HepG2 (cell line): ENCODE measurements around the gene COX15. TPM values are rescaled to one million over a fixed set of nuclear protein-coding genes. Genes with fewer than 3 reads are reported as not detected.

ENCODE experiments used
- AGO2 ChIP-seq: fragments of 200-400 bp; formaldehyde crosslinking; optimal IDR thresholded peaks from 2 replicates; pipeline ENCODE3; 2017; ENCODE audit warnings: mild to moderate bottlenecking, low read depth, low read length, moderate library complexity
- CBX2 ChIP-seq, 2 experiments: fragments of 200-600 bp in 1 of 2; sonication (generic); formaldehyde crosslinking in 1 of 2; IDR thresholded peaks; 2 replicates each; pipeline versions ENCODE4 v1.7.0 to v1.8.1; 2018 to 2022; ENCODE audit warnings: low read depth in 2 of 2, low read length in 1 of 2, mild to moderate bottlenecking in 1 of 2, missing genetic modification reagents in 1 of 2
- CC2D1A ChIP-seq: sonication (generic); formaldehyde crosslinking; IDR thresholded peaks from 2 replicates; pipeline ENCODE4 v1.8.1; 2023; ENCODE audit warnings: mild to moderate bottlenecking, missing genetic modification reagents
- CENPX ChIP-seq: sonication (generic); formaldehyde crosslinking; IDR thresholded peaks from 2 replicates; pipeline ENCODE4 v1.9.0; 2021; ENCODE audit warnings: mild to moderate bottlenecking, missing genetic modification reagents, moderate library complexity
- ELF3 ChIP-seq: IDR thresholded peaks from 2 replicates; pipeline ENCODE4 v1.6.1; 2016; ENCODE audit warnings: missing genetic modification reagents, missing compliant biosample characterization
- HNRNPH1 ChIP-seq: fragments of 200-400 bp; formaldehyde crosslinking; optimal IDR thresholded peaks from 2 replicates; pipeline ENCODE3; 2017; ENCODE audit warnings: mild to moderate bottlenecking, low read depth, low read length
- HNRNPUL1 ChIP-seq: fragments of 200-400 bp; formaldehyde crosslinking; IDR thresholded peaks from 2 replicates; pipeline ENCODE4 v1.6.1; 2017; ENCODE audit warnings: low read depth, mild to moderate bottlenecking, low read length, moderate library complexity
- HOMEZ ChIP-seq: IDR thresholded peaks from 2 replicates; pipeline ENCODE4 v1.6.1; 2016; ENCODE audit warnings: low read depth
- HOXA7 ChIP-seq: sonication (generic); formaldehyde crosslinking; IDR thresholded peaks from 2 replicates; pipeline ENCODE4 v1.8.1; 2022; ENCODE audit warnings: mild to moderate bottlenecking, missing genetic modification reagents, moderate library complexity
- IRF2 ChIP-seq: IDR thresholded peaks from 2 replicates; pipeline ENCODE4 v1.6.1; 2018; ENCODE audit warnings: missing genetic modification reagents, missing compliant biosample characterization
- KMT2A ChIP-seq: sonication (generic); formaldehyde crosslinking; IDR thresholded peaks from 2 replicates; pipeline ENCODE4 v1.4.0; 2020; ENCODE audit warnings: missing genetic modification reagents
- MATR3 ChIP-seq: sonication (generic); formaldehyde crosslinking; IDR thresholded peaks from 2 replicates; pipeline ENCODE4 v1.4.0; 2020; ENCODE audit warnings: missing genetic modification reagents
- POLR2G ChIP-seq: fragments of 200-400 bp; formaldehyde crosslinking; IDR thresholded peaks from 2 replicates; pipeline ENCODE4 v1.6.1; 2018; ENCODE audit warnings: mild to moderate bottlenecking, low read depth, low read length, moderate library complexity
- WIZ ChIP-seq: sonication (generic); formaldehyde crosslinking; IDR thresholded peaks from 2 replicates; pipeline ENCODE4 v1.5.1; 2020; ENCODE audit warnings: mild to moderate bottlenecking, missing genetic modification reagents
- ZBTB34 ChIP-seq: sonication (generic); formaldehyde crosslinking; IDR thresholded peaks from 2 replicates; pipeline ENCODE4 v1.8.0; 2022; ENCODE audit warnings: mild to moderate bottlenecking, missing genetic modification reagents
- ZBTB46 ChIP-seq: sonication (generic); formaldehyde crosslinking; IDR thresholded peaks from 2 replicates; pipeline ENCODE4 v1.4.0; 2020; ENCODE audit warnings: mild to moderate bottlenecking, missing genetic modification reagents, borderline replicate concordance
- ZNF335 ChIP-seq: sonication (generic); formaldehyde crosslinking; IDR thresholded peaks from 2 replicates; pipeline ENCODE4 v1.4.0; 2020; ENCODE audit warnings: missing genetic modification reagents
- ZNF484 ChIP-seq: sonication (generic); formaldehyde crosslinking; IDR thresholded peaks from 2 replicates; pipeline ENCODE4 v1.5.1; 2020; ENCODE audit warnings: mild to moderate bottlenecking, low read depth, missing genetic modification reagents, borderline replicate concordance
- ZNF713 ChIP-seq: sonication (generic); formaldehyde crosslinking; IDR thresholded peaks from 2 replicates; pipeline ENCODE4 v1.4.0; 2020; ENCODE audit warnings: mild to moderate bottlenecking, missing genetic modification reagents
- polyA plus RNA-seq, 8 experiments: library from polyadenylated mRNA; depleted of rRNA in 3 of 8; stranded (reverse) in 7 of 8; unstranded in 1 of 8; fragments of >200 nt; fragmentation: Illumina TruSeq in 4 of 8; extraction: Trizol in 4 of 8; gene quantifications; 2 replicates each; pipeline versions ENCODE4 v1.2.1 to v1.2.3, GENCODE V29; 2011 to 2016; ENCODE audit warnings: low read depth in 4 of 8, missing spikeins in 1 of 8, mixed read lengths in 1 of 8; ENCODE audit not compliant: insufficient read depth in 1 of 8
- total RNA-seq, 5 experiments: library from RNA; depleted of rRNA; stranded (reverse); fragments of >200 nt; fragmentation: Illumina TruSeq; extraction: Trizol; gene quantifications; 2 replicates each; pipeline ENCODE4 v1.2.3, GENCODE V29; 2016; ENCODE audit warnings: low read depth in 1 of 5
- TF ChIP-seq, protein P1 (sequence below): sonication (generic); formaldehyde crosslinking; IDR thresholded peaks from 2 replicates; pipeline ENCODE4 v1.4.0; 2020; ENCODE audit warnings: missing genetic modification reagents, low read depth, mild to moderate bottlenecking, borderline replicate concordance
- TF ChIP-seq, protein P2 (sequence below): sonication (generic); formaldehyde crosslinking; IDR thresholded peaks from 2 replicates; pipeline ENCODE4 v1.4.0; 2020; ENCODE audit warnings: missing genetic modification reagents

Gene COX15
- total and polyA plus RNA-seq, 2 of the 13 experiments (the other 11 are each of a cell fraction or from before 2014, with no cell fraction given): 19.2 to 44.7 TPM

GRCh38 chr10:99732033-99732842, at the start of gene COX15, which contains the start of gene CUTC (continued):
- TF ChIP-seq ZBTB34 (peak; percentile 73; the same call in 1 of the 2 replicates), IRF2 (CRISPR knock-in tag) (peak; percentile 94), ZNF335 (CRISPR knock-in tag) (no peak), HNRNPH1 (no peak), CBX2 (IDR thresholded peaks at IDR 0.05; ENCODE audit: low read depth, low read length) (no peak), CBX2 (CRISPR knock-in tag; IDR thresholded peaks at IDR 0.05; ENCODE audit: low read depth) (no peak), ZNF484 (CRISPR knock-in tag) (no peak), CENPX (no peak), MATR3 (CRISPR knock-in tag) (no peak), HOMEZ (CRISPR knock-in tag) (no peak), ZBTB46 (CRISPR knock-in tag) (peak; percentile 76; the same call in 1 of the 2 replicates), KMT2A (CRISPR knock-in tag) (peak; percentile 76), WIZ (CRISPR knock-in tag) (peak; percentile 27; the same call in 1 of the 2 replicates), ZNF713 (CRISPR knock-in tag) (no peak), HOXA7 (no peak), AGO2 (peak; percentile 76), CC2D1A (CRISPR knock-in tag) (no peak), POLR2G (peak; percentile 96), HNRNPUL1 (no peak), ELF3 (CRISPR knock-in tag) (peak; percentile 87)
- TF ChIP-seq, protein P1, sequence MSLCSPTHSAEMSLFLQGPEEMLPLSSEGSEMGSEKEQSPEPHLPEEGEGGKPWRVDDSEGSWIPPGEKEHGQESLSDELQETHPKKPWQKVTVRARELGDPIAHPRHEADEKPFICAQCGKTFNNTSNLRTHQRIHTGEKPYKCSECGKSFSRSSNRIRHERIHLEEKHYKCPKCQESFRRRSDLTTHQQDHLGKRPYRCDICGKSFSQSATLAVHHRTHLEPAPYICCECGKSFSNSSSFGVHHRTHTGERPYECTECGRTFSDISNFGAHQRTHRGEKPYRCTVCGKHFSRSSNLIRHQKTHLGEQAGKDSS: no peak
- TF ChIP-seq, protein P2, sequence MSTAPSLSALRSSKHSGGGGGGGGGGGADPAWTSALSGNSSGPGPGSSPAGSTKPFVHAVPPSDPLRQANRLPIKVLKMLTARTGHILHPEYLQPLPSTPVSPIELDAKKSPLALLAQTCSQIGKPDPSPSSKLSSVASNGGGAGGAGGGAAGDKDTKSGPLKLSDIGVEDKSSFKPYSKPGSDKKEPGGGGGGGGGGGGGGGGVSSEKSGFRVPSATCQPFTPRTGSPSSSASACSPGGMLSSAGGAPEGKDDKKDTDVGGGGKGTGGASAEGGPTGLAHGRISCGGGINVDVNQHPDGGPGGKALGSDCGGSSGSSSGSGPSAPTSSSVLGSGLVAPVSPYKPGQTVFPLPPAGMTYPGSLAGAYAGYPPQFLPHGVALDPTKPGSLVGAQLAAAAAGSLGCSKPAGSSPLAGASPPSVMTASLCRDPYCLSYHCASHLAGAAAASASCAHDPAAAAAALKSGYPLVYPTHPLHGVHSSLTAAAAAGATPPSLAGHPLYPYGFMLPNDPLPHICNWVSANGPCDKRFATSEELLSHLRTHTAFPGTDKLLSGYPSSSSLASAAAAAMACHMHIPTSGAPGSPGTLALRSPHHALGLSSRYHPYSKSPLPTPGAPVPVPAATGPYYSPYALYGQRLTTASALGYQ (CRISPR knock-in tag): peak; percentile 52; the same call in 1 of the 2 replicates
